HG02870 (cell line): ENCODE results near the gene ZNF614.
A peak's percentile ranks its signal among the peaks of the same experiment; 100 is the strongest.
"Not testable (repeated sequence)": the region's sequence is repeated elsewhere in the genome, so short reads cannot be mapped to it uniquely, and the experiment has no call there.

ENCODE experiments used
- ATAC-seq: cut with Tn5 transposase; IDR thresholded peaks from one replicate; pipeline ENCODE4 v1.9.1; 2021; ENCODE audit warnings: mild to moderate bottlenecking, moderate library complexity; ENCODE audit not compliant: unreplicated experiment

ZNF614 gene

DNA sequence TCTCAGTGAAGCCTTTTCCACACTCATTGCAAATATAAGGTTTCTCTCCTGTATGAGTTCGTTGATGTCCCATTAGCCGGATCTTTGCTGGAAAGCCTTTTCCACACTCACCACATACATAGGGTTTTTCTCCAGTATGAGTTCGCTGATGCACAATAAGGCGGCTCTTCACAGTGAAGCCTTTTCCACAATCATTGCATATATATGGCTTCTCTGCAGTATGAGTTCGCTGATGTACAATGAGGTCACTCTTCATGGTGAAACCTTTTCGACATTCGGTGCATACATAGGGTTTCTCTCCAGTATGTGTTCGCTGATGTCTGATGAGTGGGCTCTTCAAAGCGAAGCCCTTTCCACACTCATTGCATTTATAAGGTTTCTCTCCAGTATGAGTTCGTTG is 34.8 kb downstream of the ZNF614 start:
- ATAC-seq = no peak

DNA sequence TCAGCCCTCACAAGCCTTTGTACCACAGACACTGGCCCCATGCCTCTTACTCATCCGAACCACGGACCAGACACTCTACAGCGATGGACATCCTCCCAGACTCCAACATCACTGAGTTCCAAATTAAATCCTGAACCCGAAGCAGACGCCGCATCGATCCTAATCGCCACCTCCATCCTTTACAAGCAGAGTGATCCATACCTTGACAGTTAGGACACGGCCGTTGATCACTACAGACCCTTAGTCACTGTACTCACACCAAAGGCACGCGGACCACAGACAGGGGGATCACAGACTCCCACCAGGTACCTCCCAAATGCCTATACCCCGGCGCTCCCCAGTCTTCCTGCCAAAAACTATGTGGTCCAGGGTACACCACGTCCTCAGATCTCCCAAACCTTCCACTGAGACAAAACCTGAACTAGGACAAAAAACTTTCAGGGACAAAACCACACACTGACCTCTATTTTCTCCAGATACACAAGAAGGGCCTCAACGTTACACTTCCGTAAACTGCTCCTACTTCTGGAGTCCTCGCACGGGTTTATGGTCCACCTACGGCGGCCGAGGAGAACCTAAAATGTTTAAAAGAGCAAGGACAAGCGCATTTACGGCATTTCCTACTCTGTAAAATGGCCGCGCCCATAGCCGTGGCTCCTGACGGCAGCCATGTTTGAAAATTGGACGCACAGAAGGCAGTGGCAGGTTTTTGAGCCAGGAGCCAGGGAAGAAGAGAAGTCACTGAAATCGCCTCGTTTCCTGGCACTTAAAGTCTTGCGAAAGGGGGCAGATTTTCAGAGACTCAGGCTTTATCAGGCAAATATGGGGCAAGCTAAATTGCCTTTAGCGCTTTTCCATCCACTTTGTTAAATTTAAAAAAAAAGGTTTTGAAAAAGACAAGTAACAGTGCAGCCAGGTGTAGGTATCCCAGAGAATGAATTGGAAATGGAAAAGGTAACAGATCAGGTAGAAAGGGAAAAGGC is 41.6 kb downstream of the ZNF614 start, which contains the start of gene ZNF350:
TSS of gene ZNF350 (minus strand) at position 532 of the 983 bp plus-strand sequence. CDS start 12,480 bp downstream, outside the sequence.
- peak; percentile 79 for ATAC-seq

GRCh38 chr19:51983361-51983760 is 44.8 kb downstream of the ZNF614 start:
- ATAC-seq = no peak

GRCh38 chr19:51980926-51981325 is 47.3 kb downstream of the ZNF614 start:
- ATAC-seq = not testable (repeated sequence)

GRCh38 chr19:51980116-51980736 is 48.0 kb downstream of the ZNF614 start:
- ATAC-seq = no peak

- ATAC-seq = no peak
Observed at GRCh38 chr19:51978882-51979281, 49.3 kb downstream of the ZNF614 start.

GRCh38 chr19:51977346-51977745 is 50.8 kb downstream of the ZNF614 start:
- ATAC-seq = no peak

GRCh38 chr19:51976852-51977251 is 51.3 kb downstream of the ZNF614 start:
- no peak for ATAC-seq

GRCh38 chr19:51975787-51976186 is 52.4 kb downstream of the ZNF614 start:
- not testable (repeated sequence) for ATAC-seq

GRCh38 chr19:51971624-51972023 is 56.6 kb downstream of the ZNF614 start:
- ATAC-seq = no peak

DNA sequence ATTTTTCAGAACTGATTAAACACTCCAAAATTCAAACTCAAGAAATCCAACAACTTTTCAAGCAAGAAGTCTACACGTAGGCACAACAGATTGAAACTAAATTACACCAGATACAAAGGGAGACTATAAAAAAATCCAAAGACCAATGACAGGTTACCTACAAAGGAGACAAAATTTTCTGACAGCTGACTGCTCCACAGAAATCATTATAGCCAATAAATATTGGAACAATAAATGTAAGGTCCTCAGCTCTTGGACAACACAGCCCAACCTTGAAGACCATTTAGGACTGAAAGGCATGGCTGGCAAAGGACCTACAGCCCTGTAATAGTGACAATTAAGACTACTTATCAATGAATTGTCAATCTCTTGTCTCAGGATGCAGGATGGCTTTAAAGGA is 57.5 kb downstream of the ZNF614 start:
- ATAC-seq = no peak

DNA sequence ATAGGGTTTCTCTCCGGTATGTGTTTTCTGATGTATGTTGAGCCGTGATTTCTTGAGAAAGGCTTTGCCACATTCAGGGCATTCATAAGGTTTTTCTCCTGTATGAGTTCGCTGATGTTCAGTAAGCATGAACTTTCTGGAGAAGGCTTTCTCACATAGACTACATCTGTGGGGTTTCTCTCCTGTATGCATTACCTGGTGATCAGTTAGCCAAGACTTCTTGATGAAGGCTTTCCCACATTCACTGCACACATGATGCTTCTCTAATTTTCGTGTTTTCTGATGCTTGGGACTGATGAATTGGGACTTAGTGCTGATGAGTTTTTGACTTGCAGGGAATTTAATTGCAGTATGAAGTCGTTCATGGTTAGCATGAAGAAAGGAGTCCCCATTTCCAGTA is 62.6 kb downstream of the ZNF614 start:
- no peak for ATAC-seq
